OCI-LY7 (cell line): ENCODE results near the gene LEPROT. TPM values are rescaled to one million over a fixed set of nuclear protein-coding genes. Genes with fewer than 3 reads are reported as not detected.

Experiments
- BruUV-seq: library from RNA; stranded (reverse); fragments of 400-500 nt; replicated peaks from 2 replicates; lab custom pipeline; 2021; lab: Mats Ljungman, UMichigan
- CTCF ChIA-PET: fragments of 300-600 bp; sonication (Branson Sonifier 250); formaldehyde crosslinking; loops from one replicate; lab custom pipeline; 2022; ENCODE audit warnings: antibody characterized with exemption; ENCODE audit not compliant: unreplicated experiment; lab: Charles Lee
- POLR2A ChIA-PET: fragments of 300-600 bp; sonication (Branson Sonifier 250); formaldehyde crosslinking; loops from one replicate; lab custom pipeline; 2022; ENCODE audit warnings: antibody characterized with exemption; lab: Charles Lee
- DNase-seq: peaks from one replicate; pipeline ENCODE4 v3.0.0-alpha.2; 2015; ENCODE audit warnings: low spot score
- H2AFZ ChIP-seq: fragments of 200-600 bp; sonication (generic), shearing (Covaris generic); 2 replicates; pipeline ENCODE4 v1.6.1; 2014; ENCODE audit warnings: mild to moderate bottlenecking, antibody characterized with exemption, low read length, moderate library complexity
- H3K27ac ChIP-seq: fragments of 200-600 bp; sonication (generic); 2 replicates; pipeline ENCODE4 v1.5.1; 2014; ENCODE audit warnings: mixed run types, low read depth, mild to moderate bottlenecking, moderate library complexity, low read length, inconsistent platforms; ENCODE audit not compliant: poor library complexity, severe bottlenecking
- H3K36me3 ChIP-seq: fragments of 200-600 bp; sonication (generic); 2 replicates; pipeline ENCODE4 v1.6.1; 2014; ENCODE audit warnings: mild to moderate bottlenecking, antibody characterized with exemption, low read length, moderate library complexity, mixed read lengths; ENCODE audit not compliant: insufficient read depth
- H3K4me1 ChIP-seq: fragments of 200-600 bp; sonication (generic); 2 replicates; pipeline ENCODE4 v1.5.1; 2014; ENCODE audit warnings: mild to moderate bottlenecking, low read length; ENCODE audit not compliant: insufficient read depth, poor library complexity, severe bottlenecking
- H3K4me2 ChIP-seq: fragments of 200-600 bp; sonication (generic); 2 replicates; pipeline ENCODE4 v1.6.1; 2014; ENCODE audit warnings: mild to moderate bottlenecking, low read length
- H3K4me3 ChIP-seq: fragments of 200-600 bp; sonication (generic); 2 replicates; pipeline ENCODE4 v1.5.1; 2014; ENCODE audit warnings: mild to moderate bottlenecking, low read depth, low read length; ENCODE audit not compliant: poor library complexity, severe bottlenecking
- H3K79me2 ChIP-seq: fragments of 200-600 bp; sonication (generic); 2 replicates; pipeline ENCODE4 v1.6.1; 2016; ENCODE audit warnings: low read depth, mild to moderate bottlenecking, low read length, moderate library complexity, mixed read lengths; ENCODE audit not compliant: insufficient read depth
- H3K9me2 ChIP-seq: fragments of 200-600 bp; sonication (generic); 2 replicates; pipeline ENCODE4 v1.6.1; 2016; ENCODE audit warnings: mild to moderate bottlenecking, low read length, mixed read lengths; ENCODE audit not compliant: insufficient read depth
- H3K9me3 ChIP-seq: fragments of 200-600 bp; sonication (generic); 2 replicates; pipeline ENCODE4 v1.6.1; 2014; ENCODE audit warnings: mild to moderate bottlenecking, mixed run types, low read length, mixed read lengths
- H4K20me1 ChIP-seq: fragments of 200-600 bp; sonication (generic); 2 replicates; pipeline ENCODE4 v1.6.1; 2014; ENCODE audit warnings: mild to moderate bottlenecking, antibody characterized with exemption, low read length, moderate library complexity, mixed read lengths; ENCODE audit not compliant: insufficient read depth
- EZH2phosphoT487 ChIP-seq: fragments of 200-600 bp; sonication (generic); IDR thresholded peaks from 2 replicates; pipeline ENCODE4 v1.6.1; 2018; ENCODE audit warnings: low read depth, borderline replicate concordance, mild to moderate bottlenecking, mixed run types, antibody characterized with exemption, low read length, moderate library complexity, mixed read lengths
- intact Hi-C: fragments of 100-400 bp; cut with micrococcal nuclease; formaldehyde crosslinking; loops from one replicate; pipeline ENCODE4 v1.10.0; 2022; ENCODE audit not compliant: unreplicated experiment
- total RNA-seq, 2 experiments: library from RNA; depleted of rRNA in 1 of 2; stranded (reverse); fragments of >200 nt in 1 of 2; shearing (Covaris generic) in 1 of 2; gene quantifications; 2 replicates each; pipeline ENCODE4 v1.2.3, GENCODE V29; 2014 to 2022
- TF ChIP-seq, protein P1 (sequence below): fragments of 200-600 bp; sonication (generic); conservative IDR thresholded peaks from 2 replicates; pipeline ENCODE4 v1.5.1; 2014; ENCODE audit warnings: mild to moderate bottlenecking, antibody characterized with exemption, low read length, moderate library complexity, mixed read lengths

Gene LEPROT
- total RNA-seq, 2 experiments from 2014 or later = 14.5 to 22.7 TPM

DNA sequence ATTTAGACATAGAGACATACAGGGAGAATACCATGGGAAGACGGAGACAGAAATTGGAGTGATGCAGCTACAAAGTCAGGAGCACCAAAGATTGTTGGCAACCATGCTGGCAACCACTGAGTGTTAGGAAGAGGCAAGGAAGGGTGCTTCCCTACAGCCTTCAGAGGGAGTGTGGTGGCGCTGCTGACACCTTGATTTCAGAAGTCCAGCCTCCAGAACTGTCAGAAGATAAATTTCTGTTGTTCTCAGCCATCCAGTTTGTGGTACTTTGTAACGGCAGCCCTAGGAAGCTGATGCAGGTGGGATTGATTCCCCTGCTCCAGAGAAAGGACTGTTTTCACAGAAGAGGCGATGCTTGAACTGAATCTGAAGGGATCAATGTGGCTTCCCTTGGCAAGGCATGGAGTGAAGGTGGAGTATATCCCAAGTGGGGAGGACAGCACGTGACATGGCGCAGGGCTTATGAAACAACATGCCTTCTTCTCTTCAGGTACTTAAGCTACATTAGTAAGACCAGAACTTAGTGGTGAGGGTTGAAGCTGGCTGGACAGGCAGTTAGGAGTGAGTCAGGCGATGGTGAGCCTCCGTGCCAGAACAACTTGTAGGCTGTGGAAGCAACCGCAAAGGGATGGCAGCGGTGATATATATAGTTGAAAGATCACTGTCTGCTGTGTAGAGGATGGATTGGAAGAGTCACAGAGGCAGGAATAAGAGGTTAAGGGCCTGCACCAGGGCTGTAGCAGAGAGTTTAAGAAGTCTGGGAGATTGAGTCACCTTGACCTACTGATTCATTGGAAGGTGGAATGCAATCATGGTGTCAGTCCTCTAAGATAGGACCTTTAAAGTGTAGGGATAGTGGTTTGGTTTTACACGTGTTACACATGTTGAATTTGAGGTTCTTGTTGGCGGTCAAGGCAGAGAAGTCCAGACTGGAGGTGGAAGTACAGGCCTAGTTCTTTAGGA is 2.1 kb downstream of the LEPROT start:
- H3K79me2 ChIP-seq = peaks cover 20% of the 10 kb centered on the region; the same call in 1 of the 2 replicates
- CTCF ChIA-PET = no interaction called here
- H3K36me3 ChIP-seq = peaks cover 16% of the 10 kb centered on the region
- no peak for DNase-seq
- no peaks in the 10 kb centered on the region for H4K20me1 ChIP-seq
- BruUV-seq = no TSS peak
- H3K9me3 ChIP-seq = no peaks in the 10 kb centered on the region
- peak overlapping the region; percentile 92 for H3K4me3 ChIP-seq
- H3K27ac ChIP-seq = no peak overlapping the region
- peaks cover 20% of the 10 kb centered on the region for H3K4me1 ChIP-seq
- intact Hi-C loops = loop anchor here (5.0 kb wide), 3 partner anchors 355 to 850 kb away; partner anchors contain the start of gene JAK1
- POLR2A ChIA-PET = interaction anchor here (0.6 kb wide), 1 partner anchor 1815 kb away, joined by 3 read pairs; no protein-coding TSS in a partner anchor
- H2AFZ ChIP-seq = no peak overlapping the region
- peak overlapping the region; percentile 97 for H3K4me2 ChIP-seq
- TF ChIP-seq, protein P1, sequence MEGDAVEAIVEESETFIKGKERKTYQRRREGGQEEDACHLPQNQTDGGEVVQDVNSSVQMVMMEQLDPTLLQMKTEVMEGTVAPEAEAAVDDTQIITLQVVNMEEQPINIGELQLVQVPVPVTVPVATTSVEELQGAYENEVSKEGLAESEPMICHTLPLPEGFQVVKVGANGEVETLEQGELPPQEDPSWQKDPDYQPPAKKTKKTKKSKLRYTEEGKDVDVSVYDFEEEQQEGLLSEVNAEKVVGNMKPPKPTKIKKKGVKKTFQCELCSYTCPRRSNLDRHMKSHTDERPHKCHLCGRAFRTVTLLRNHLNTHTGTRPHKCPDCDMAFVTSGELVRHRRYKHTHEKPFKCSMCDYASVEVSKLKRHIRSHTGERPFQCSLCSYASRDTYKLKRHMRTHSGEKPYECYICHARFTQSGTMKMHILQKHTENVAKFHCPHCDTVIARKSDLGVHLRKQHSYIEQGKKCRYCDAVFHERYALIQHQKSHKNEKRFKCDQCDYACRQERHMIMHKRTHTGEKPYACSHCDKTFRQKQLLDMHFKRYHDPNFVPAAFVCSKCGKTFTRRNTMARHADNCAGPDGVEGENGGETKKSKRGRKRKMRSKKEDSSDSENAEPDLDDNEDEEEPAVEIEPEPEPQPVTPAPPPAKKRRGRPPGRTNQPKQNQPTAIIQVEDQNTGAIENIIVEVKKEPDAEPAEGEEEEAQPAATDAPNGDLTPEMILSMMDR = no peak
- no peak for TF ChIP-seq EZH2phosphoT487
- no peaks in the 10 kb centered on the region for H3K9me2 ChIP-seq

DNA sequence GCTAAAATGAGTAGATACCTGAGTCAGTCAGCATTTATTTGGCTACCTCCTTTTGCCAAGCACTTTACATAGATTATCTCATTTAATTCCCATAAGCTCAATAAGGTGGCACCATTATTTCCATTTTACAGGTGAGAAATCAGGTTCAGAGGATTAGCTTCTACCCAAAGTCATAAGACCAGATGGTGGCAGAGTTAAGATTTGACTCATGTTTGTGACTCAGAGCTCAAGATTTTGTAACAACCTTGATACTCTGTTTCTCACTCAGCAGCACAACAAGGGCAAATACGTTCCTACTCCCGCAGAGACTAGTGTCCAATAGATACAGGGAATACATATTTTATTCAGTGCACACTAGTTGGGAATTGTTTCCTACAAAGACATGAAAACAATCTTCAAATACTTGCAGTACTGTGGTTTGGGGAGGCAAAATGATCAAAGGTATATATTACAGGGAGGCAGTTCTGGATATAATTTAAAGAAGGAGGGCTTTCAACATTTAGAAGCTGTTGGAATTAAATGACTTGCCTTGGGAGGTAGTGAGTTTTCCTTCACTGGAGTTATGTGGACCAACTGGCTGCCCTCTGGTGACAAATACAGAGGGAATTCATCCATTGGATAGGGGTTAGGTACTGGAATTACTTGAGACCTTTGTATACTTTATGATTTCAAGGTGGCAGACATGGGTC is 3.6 kb downstream of the LEPROT start:
- Histone ChIP-seq H3K4me1 (peaks cover 16% of the 10 kb centered on the region), H3K9me2 (no peaks in the 10 kb centered on the region), H4K20me1 (no peaks in the 10 kb centered on the region), H3K79me2 (peaks cover 20% of the 10 kb centered on the region; the same call in 1 of the 2 replicates), H3K36me3 (peaks cover 20% of the 10 kb centered on the region), H3K27ac (no peak overlapping the region), H3K4me3 (no peak overlapping the region), H2AFZ (no peak overlapping the region), H3K9me3 (no peaks in the 10 kb centered on the region), H3K4me2 (no peak overlapping the region)
- no peak for DNase-seq
- BruUV-seq = no TSS peak
- TF ChIP-seq EZH2phosphoT487 = no peak
- TF ChIP-seq, protein P1 = no peak
- ChIA-PET CTCF (no interaction called here), POLR2A (no interaction called here)
- intact Hi-C loops = loop anchor here (5.0 kb wide), 3 partner anchors 357 to 848 kb away; partner anchors contain the start of gene JAK1
